Left ventricle myocardium superior (tissue), 1 donor: ENCODE measurements around the gene TFCP2. TPM values are rescaled to one million over a fixed set of nuclear protein-coding genes. Genes with fewer than 3 reads are reported as not detected.
A peak's percentile ranks its signal among the peaks of the same experiment; 100 is the strongest.
"Not testable (repeated sequence)": the region's sequence is repeated elsewhere in the genome, so short reads cannot be mapped to it uniquely, and the experiment has no call there.

Experiments used
- ATAC-seq: fragments of 200-7000 bp; cut with Tn5 transposase; one replicate; pipeline ENCODE4 v1.9.1; 2020; ENCODE audit warnings: mild to moderate bottlenecking, moderate library complexity
- DNase-seq: peaks from one replicate; pipeline ENCODE4 v3.0.0-alpha.2; 2020
- intact Hi-C: fragments of 100-400 bp; cut with micrococcal nuclease; formaldehyde crosslinking; loops from one replicate; pipeline ENCODE4 v1.11.0; 2022
- long read RNA-seq: library from polyadenylated mRNA; unstranded; transcript quantifications from one replicate; pipeline ENCODE4 v2.0.0, GENCODE V29; 2021
- total RNA-seq: library from RNA; stranded (reverse); fragmentation: NEBNext Ultra II Directional; extraction: Animal tissue kit (Norgen Biotek cat#: 25700); gene quantifications from one replicate; pipeline ENCODE4 v1.2.1, GENCODE V29; 2021
- donor health status: DM: no; HTN: yes; CAD: no; lungs with severe emphysema.

The TFCP2 gene, protein sequence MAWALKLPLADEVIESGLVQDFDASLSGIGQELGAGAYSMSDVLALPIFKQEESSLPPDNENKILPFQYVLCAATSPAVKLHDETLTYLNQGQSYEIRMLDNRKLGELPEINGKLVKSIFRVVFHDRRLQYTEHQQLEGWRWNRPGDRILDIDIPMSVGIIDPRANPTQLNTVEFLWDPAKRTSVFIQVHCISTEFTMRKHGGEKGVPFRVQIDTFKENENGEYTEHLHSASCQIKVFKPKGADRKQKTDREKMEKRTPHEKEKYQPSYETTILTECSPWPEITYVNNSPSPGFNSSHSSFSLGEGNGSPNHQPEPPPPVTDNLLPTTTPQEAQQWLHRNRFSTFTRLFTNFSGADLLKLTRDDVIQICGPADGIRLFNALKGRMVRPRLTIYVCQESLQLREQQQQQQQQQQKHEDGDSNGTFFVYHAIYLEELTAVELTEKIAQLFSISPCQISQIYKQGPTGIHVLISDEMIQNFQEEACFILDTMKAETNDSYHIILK
- 24.2 TPM for total RNA-seq
- long read RNA-seq, partial matches to known transcripts = 1 of 8 reads
- long read RNA-seq, other reads (novel, unspliced or antisense) = 2 of 8 reads

DNA sequence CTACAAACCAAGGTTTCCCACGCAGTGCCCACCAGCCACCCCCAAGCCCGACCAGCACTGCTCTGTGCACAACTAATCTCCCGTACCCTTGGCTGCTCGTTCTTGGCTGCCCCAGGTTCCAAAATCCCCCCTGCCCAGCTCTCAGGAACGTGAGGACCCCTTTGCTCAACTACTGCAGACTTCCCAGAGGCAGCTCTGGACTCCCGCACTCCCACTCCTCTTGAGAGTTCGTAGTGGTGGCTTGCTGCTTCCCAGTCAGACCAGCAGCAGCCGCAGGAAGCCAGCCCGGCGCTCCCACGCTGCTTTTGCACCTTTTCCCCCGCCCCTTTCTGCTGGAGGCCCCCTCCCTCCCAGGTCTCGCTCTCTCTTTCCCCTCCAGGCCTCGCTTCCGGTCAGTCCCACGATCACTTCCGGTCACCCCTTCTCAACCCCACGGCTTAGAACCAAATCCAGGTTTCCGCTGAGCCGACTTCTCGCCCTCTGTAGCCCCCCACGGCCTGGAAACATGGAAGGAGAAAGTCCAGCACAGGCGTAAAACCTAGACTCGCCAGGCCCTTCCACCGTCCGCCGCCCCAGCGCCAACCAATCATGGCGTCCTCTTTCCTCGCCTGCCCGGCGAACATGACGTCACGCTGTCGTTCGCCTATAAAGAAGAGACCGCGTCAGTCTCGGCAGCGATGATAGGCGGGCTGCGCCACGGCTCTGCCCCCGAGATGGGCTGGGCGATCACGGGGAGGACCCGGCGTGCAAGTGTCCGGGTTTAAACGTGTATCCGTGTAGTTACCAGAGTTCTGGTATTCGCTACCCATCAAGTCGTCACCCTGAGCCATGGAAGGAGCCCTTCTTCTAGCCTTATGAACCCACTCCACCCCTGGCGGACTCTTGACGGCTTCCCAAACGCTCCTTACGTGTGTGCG is at the start of gene TFCP2:
TFCP2 (minus strand) TSS at position 621 of the 917 bp plus-strand sequence. CDS start 713 bp downstream, outside the sequence.
- ATAC-seq (peak; percentile 100), DNase-seq (peak; percentile 98)
- intact Hi-C loops = no loop called here

DNA sequence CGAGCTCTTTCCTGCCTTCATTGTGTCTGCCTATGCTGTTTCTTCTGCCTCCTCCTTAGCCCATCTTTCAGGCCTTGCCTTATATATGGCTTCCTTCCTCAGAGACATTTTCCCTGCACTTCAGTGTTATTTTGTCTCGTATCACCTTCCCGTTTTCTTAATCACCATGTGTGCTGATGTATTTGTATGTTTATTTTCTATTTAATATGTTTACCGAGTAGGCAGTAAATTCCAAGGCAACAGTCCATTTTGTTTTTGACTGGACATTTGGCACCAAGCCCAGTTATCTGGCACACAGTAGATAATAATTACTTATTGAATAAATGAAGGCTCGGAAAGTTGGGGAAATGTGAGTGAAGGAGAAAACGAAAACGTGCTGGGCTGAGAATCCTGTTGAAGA is 49.5 kb upstream of the TFCP2 start:
- intact Hi-C loops = no loop called here
- no peak for ATAC-seq
- no peak for DNase-seq

GRCh38 chr12:51219857-51220256 is 46.9 kb upstream of the TFCP2 start:
- ATAC-seq, intact Hi-C loops: not testable (repeated sequence)

GRCh38 chr12:51219322-51219721 is 46.4 kb upstream of the TFCP2 start:
- no peak for ATAC-seq

More at GRCh38 chr12:51219857-51220256, 46.9 kb upstream of the TFCP2 start:
- DNase-seq = not testable (repeated sequence)

GRCh38 chr12:51218607-51219161 is 45.7 kb upstream of the TFCP2 start:
- no peak for DNase-seq
- ATAC-seq = peak; percentile 1
- intact Hi-C loops = no loop called here

More at GRCh38 chr12:51219322-51219721, 46.4 kb upstream of the TFCP2 start:
- intact Hi-C loops = no loop called here
- DNase-seq = no peak

DNA sequence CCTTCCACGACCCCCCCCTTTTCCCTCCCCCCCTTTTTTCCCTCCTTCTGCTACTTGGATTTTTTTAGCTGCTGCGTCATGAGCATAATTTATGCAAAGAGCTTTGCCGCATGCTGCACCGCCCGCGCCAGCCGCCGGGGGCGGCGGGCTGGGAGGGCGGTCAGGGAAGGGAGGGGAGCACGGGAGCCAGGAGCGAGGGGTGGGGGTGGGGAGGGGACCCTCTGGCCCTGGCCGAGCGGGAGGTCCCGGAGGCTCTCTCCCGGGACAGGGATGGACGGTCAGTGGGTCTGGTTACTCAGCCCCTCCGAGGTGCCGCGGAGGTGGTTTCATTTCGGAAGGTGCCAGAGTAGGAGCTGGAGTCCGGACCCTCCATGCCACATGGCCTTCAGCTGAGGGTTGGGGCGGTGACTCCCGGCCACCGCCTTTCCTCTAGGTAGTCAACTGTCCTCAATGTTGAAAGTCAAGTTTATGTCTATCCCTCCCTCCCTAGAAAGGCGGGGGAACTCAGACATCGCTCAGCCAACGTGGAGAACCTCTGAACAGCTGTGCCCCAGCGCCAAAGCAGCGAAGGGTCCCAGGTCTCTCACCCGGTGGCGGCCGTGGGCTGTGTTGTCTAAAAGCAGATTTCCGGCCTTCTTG is 45.2 kb upstream of the TFCP2 start, which contains the start of gene POU6F1:
POU6F1 (minus strand) TSS at position 95 of the 639 bp plus-strand sequence. CDS start 11,226 bp downstream, outside the sequence.
- ATAC-seq (peak; percentile 93), DNase-seq (peak; percentile 83)
- intact Hi-C loops = no loop called here

DNA sequence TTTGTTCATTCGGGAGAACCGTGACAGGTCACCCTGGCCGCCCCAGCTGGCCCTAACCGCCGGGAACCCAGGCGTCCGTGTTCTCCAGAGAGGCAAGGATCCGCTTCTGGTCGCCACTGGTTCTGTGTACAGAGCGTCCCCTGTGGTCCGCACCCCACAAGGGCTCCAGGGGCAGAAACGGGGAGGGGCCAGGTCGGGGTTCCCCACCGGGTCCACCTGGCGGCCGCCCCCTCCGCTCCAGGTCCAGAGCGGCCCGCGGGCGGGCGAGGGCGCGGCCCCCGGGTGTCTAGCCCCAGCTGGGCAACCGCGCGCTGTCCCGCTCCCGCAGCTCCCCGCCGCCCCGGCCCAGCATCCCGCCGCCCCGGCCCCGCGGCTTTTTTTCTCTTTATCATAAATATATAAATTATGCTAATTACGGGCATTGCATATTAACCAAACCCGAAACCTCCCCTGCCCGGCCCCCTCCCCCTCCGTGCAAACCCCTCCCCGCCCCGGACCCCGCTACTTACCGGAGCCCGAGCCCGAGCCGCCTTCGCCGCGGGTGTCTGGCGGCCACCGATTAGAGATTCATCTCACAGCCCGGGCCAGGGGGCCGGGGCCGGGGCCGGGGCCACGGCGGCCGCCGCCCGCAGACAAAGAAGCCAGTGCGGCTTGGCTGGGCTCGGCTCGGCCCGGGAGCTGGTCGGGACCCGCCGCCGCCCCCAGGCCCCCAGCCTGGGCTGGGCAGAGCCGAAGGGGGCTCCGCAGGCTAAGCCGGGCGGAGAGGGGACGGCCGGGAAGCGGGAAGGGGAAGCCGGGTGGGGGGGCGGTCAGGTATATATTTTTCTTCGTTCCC is 44.4 kb upstream of the TFCP2 start:
- intact Hi-C loops = no loop called here
- DNase-seq (peak; percentile 73), ATAC-seq (peak; percentile 69)

DNA sequence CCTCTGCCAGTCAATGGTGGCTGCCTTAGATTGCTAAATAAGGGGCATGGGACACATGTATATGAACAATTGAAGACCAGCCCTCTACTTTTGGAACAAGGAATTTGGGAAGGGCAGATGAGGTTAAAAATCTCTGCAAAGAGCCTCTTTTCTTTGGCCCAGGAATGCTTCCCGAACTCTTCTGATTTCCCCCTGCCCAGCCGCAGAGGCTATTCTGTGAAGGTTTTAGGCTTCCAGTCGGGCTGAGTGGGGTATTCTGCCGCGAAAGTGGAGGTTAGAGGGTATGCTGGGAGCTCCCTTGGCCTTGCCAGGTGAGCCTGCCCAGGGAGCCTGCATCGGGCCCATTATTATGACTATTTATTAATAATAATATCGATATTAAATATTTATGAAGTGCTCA is 43.7 kb upstream of the TFCP2 start:
- intact Hi-C loops = no loop called here
- ATAC-seq = no peak
- DNase-seq = no peak

DNA sequence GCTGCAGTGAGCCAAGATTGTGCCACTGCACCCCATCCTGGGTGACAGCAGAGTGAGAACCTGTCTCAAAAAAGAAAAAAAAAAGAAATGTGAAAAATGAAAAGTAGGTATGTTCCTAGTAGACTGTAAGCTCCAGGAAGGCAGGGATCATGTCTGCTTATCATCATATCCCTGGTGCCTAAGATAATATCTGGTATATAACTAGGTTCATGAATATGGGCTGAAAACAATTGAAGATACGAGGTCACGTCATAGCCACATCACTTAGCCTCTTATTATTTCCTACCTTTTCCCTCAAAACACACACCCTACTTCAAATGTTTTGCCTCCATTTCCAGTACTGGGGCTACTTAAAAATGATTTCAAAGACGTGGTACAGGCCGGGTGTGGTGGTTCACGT is 42.0 kb upstream of the TFCP2 start:
- ATAC-seq (no peak), DNase-seq (no peak)
- intact Hi-C loops = no loop called here

- ATAC-seq (no peak), DNase-seq (no peak)
- intact Hi-C loops = no loop called here
Observed at GRCh38 chr12:51210690-51211395, 37.9 kb upstream of the TFCP2 start.

GRCh38 chr12:51209259-51209658 is 36.3 kb upstream of the TFCP2 start:
- intact Hi-C loops = no loop called here
- no peak for DNase-seq
- ATAC-seq = no peak

- no peak for ATAC-seq
- intact Hi-C loops = no loop called here
- no peak for DNase-seq
Observed at GRCh38 chr12:51208016-51208660, 35.2 kb upstream of the TFCP2 start.

DNA sequence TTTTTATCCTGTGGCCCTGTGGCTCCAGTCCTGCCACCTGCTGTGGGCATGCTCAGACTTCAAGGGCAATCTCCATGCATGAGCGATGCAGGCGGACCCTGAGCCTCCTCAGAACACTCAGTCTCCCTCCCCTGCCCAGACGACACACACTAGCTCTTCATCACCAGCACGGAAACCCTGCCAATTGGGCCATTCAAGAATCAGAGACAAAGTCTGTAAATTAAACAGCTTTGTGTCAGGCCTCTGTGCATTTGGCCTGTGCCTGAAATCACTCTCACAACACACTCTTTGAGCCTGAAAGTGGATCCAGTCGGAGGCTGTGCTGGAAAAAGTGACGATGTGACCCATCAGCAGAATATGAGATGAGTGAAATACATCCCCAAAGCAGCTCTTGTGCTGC is 32.4 kb upstream of the TFCP2 start:
- DNase-seq = no peak
- no peak for ATAC-seq

GRCh38 chr12:51202718-51203117 is 29.8 kb upstream of the TFCP2 start:
- no peak for DNase-seq
- intact Hi-C loops = no loop called here
- no peak for ATAC-seq

More for the DNA sequence above, 32.4 kb upstream of the TFCP2 start:
- intact Hi-C loops = no loop called here

GRCh38 chr12:51200806-51201205 is 27.9 kb upstream of the TFCP2 start:
- no peak for DNase-seq
- intact Hi-C loops = no loop called here
- no peak for ATAC-seq

GRCh38 chr12:51200156-51200555 is 27.2 kb upstream of the TFCP2 start:
- no peak for ATAC-seq

More at GRCh38 chr12:51200156-51200555, 27.2 kb upstream of the TFCP2 start:
- DNase-seq = no peak
- intact Hi-C loops = no loop called here
